ENCODE data around the gene GRB7.

GRB7 gene

DNA sequence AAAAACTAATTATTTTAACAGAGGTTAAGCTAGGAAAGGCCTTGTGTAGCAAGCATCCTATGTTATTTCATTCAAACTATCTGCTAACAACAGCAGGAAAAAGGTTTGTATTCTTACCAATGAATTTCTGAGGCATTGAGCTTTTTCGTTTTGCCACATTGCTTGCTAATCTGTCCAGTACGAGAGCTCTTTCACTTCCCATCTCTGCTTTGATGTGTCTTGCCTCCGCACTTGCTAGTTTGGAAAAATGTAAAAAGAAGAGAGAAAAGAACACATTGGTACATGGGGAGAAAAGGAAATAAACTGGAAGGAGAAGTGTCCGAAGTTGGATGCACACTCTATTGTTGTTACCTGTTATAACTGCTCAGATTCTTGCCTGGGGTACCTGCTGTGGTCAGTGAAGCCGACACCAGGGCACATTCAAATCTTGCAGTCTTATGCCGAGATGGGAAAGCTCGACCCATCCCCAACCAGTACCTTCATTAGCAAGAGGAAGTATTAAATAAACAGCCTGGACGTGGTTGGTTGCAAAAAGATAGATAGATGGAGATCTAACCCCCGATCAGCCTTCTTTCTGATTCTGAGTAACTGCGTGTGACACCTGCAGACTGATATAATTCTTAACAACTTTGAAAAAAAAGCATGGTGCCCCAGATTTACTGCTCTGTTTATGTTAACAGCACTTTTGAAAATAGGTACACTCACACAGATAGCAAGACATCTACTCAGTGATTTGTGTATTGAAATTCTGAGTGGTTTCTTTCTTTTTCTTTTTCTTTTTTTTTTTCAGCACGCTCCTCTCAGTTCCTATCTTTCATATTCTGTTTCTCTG lies 40.0 kb downstream of the GRB7 start:
- Histone ChIP-seq H3K36me3 (ENCODE audit: low read depth) (no peaks in the 10 kb centered on the region), H3K9me3 (ENCODE audit: severe bottlenecking) (no peaks in the 10 kb centered on the region), H3K27ac (ENCODE audit: poor library complexity, severe bottlenecking) (no peak overlapping the region), H3K27me3 (ENCODE audit: insufficient read depth, poor library complexity, severe bottlenecking) (no peaks in the 10 kb centered on the region), H3K4me1 (ENCODE audit: insufficient read depth, poor library complexity, severe bottlenecking) (peaks cover 19% of the 10 kb centered on the region), H3K4me3 (ENCODE audit: severe bottlenecking) (no peak overlapping the region)
- no peak for ATAC-seq (ENCODE audit: low read depth)
- DNase-seq (ENCODE audit: low spot score): no peak
- no peak for TF ChIP-seq CTCF (IDR thresholded peaks at IDR 0.05; ENCODE audit: poor library complexity, severe bottlenecking)

- H3K9me3 ChIP-seq (ENCODE audit: severe bottlenecking): no peaks in the 10 kb centered on the region
- no peaks in the 10 kb centered on the region for H3K27me3 ChIP-seq (ENCODE audit: insufficient read depth, poor library complexity, severe bottlenecking)
- H3K27ac ChIP-seq (ENCODE audit: poor library complexity, severe bottlenecking): peak overlapping the region; percentile 85
- no peak overlapping the region for H3K4me3 ChIP-seq (ENCODE audit: severe bottlenecking)
- peak; percentile 22 for TF ChIP-seq CTCF (IDR thresholded peaks at IDR 0.05; ENCODE audit: poor library complexity, severe bottlenecking)
- H3K4me1 ChIP-seq (ENCODE audit: insufficient read depth, poor library complexity, severe bottlenecking): peaks cover 26% of the 10 kb centered on the region
- DNase-seq (ENCODE audit: low spot score) (no peak), ATAC-seq (ENCODE audit: low read depth) (no peak; the same call in 2 of the 3 replicates)
- H3K36me3 ChIP-seq (ENCODE audit: low read depth): no peaks in the 10 kb centered on the region
Measured at GRCh38 chr17:39781031-39781860, 43.5 kb downstream of the GRB7 start.

- H3K4me1 ChIP-seq (ENCODE audit: insufficient read depth, poor library complexity, severe bottlenecking): peaks cover 26% of the 10 kb centered on the region
- DNase-seq (ENCODE audit: low spot score) (no peak), ATAC-seq (ENCODE audit: low read depth) (no peak)
- H3K4me3 ChIP-seq (ENCODE audit: severe bottlenecking): no peak overlapping the region
- TF ChIP-seq CTCF (IDR thresholded peaks at IDR 0.05; ENCODE audit: poor library complexity, severe bottlenecking): no peak
- H3K36me3 ChIP-seq (ENCODE audit: low read depth): no peaks in the 10 kb centered on the region
- H3K27ac ChIP-seq (ENCODE audit: poor library complexity, severe bottlenecking): peak overlapping the region; percentile 85
- no peaks in the 10 kb centered on the region for H3K27me3 ChIP-seq (ENCODE audit: insufficient read depth, poor library complexity, severe bottlenecking)
- H3K9me3 ChIP-seq (ENCODE audit: severe bottlenecking): no peaks in the 10 kb centered on the region
Measured at GRCh38 chr17:39781861-39782213, 44.1 kb downstream of the GRB7 start.

GRCh38 chr17:39782481-39782880 lies 44.7 kb downstream of the GRB7 start:
- H3K4me3 ChIP-seq (ENCODE audit: severe bottlenecking): no peak overlapping the region
- H3K27ac ChIP-seq (ENCODE audit: poor library complexity, severe bottlenecking): peak overlapping the region; percentile 85
- peaks cover 26% of the 10 kb centered on the region for H3K4me1 ChIP-seq (ENCODE audit: insufficient read depth, poor library complexity, severe bottlenecking)
- TF ChIP-seq CTCF (IDR thresholded peaks at IDR 0.05; ENCODE audit: poor library complexity, severe bottlenecking): no peak
- ATAC-seq (ENCODE audit: low read depth): peak; percentile 92
- no peaks in the 10 kb centered on the region for H3K9me3 ChIP-seq (ENCODE audit: severe bottlenecking)
- no peak for DNase-seq (ENCODE audit: low spot score)
- H3K27me3 ChIP-seq (ENCODE audit: insufficient read depth, poor library complexity, severe bottlenecking): no peaks in the 10 kb centered on the region
- H3K36me3 ChIP-seq (ENCODE audit: low read depth): no peaks in the 10 kb centered on the region

Measured in RWPE2 (cell line).